ENCODE data around the gene AP2A1.

The AP2A1 gene

GRCh38 chr19:49823472-49823871 is 56.7 kb downstream of the AP2A1 start:
- Histone ChIP-seq H4K20me1 (ENCODE audit: insufficient read depth, low read length) (peaks cover 40% of the 10 kb centered on the region), H3K4me2 (ENCODE audit: low read length) (no peak overlapping the region), H3K4me3 (ENCODE audit: low read length) (no peak overlapping the region), H3K79me2 (ENCODE audit: low read length) (peaks cover 64% of the 10 kb centered on the region), H3K27ac (ENCODE audit: low read length) (no peak overlapping the region), H3K27me3 (ENCODE audit: low read depth, low read length) (no peaks in the 10 kb centered on the region), H3K9ac (ENCODE audit: low read length) (no peak overlapping the region), H3K9me3 (ENCODE audit: insufficient read depth, low read length) (no peaks in the 10 kb centered on the region; the same call in 1 of the 2 replicates), H2AFZ (ENCODE audit: low read depth, low read length) (no peak overlapping the region), H3K4me1 (ENCODE audit: low read length) (peaks cover 8% of the 10 kb centered on the region), H3K36me3 (replicated peaks; ENCODE audit: low read depth, low read length) (peaks cover 26% of the 10 kb centered on the region)
- TF ChIP-seq, protein P1, sequence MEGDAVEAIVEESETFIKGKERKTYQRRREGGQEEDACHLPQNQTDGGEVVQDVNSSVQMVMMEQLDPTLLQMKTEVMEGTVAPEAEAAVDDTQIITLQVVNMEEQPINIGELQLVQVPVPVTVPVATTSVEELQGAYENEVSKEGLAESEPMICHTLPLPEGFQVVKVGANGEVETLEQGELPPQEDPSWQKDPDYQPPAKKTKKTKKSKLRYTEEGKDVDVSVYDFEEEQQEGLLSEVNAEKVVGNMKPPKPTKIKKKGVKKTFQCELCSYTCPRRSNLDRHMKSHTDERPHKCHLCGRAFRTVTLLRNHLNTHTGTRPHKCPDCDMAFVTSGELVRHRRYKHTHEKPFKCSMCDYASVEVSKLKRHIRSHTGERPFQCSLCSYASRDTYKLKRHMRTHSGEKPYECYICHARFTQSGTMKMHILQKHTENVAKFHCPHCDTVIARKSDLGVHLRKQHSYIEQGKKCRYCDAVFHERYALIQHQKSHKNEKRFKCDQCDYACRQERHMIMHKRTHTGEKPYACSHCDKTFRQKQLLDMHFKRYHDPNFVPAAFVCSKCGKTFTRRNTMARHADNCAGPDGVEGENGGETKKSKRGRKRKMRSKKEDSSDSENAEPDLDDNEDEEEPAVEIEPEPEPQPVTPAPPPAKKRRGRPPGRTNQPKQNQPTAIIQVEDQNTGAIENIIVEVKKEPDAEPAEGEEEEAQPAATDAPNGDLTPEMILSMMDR (IDR thresholded peaks at IDR 0.05; ENCODE audit: low read depth, low read length): no peak
- no peak for TF ChIP-seq EZH2phosphoT487 (IDR thresholded peaks at IDR 0.05; ENCODE audit: low read depth)

DNA sequence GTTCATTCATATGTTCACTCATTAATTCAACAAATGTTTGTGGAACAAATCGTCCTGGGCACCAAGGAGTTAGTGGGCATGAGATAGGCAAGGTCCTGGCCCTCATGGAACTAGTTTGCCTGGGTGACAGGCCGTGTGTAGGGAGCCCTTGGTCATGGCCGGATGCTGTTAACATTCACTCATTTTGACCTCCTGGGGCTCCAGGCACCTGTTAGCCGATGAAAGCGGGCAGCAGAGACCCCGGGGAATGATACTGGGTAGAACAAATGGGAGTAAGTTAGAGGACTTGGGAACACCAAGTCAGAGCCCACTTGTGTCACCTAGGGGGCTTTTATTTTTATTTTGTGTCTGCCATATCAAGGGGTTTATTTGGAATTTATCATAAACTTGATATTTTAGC is 57.9 kb downstream of the AP2A1 start:
- H3K27me3 ChIP-seq (ENCODE audit: low read depth, low read length): no peaks in the 10 kb centered on the region
- H3K79me2 ChIP-seq (ENCODE audit: low read length): peaks cover 52% of the 10 kb centered on the region
- no peak overlapping the region for H2AFZ ChIP-seq (ENCODE audit: low read depth, low read length)
- no peak for TF ChIP-seq EZH2phosphoT487 (IDR thresholded peaks at IDR 0.05; ENCODE audit: low read depth)
- TF ChIP-seq, protein P1 (IDR thresholded peaks at IDR 0.05; ENCODE audit: low read depth, low read length): no peak
- H4K20me1 ChIP-seq (ENCODE audit: insufficient read depth, low read length): peaks cover 43% of the 10 kb centered on the region
- no peak overlapping the region for H3K9ac ChIP-seq (ENCODE audit: low read length)
- H3K4me2 ChIP-seq (ENCODE audit: low read length): no peak overlapping the region
- H3K4me1 ChIP-seq (ENCODE audit: low read length): no peaks in the 10 kb centered on the region
- H3K27ac ChIP-seq (ENCODE audit: low read length): no peak overlapping the region
- H3K9me3 ChIP-seq (ENCODE audit: insufficient read depth, low read length): no peaks in the 10 kb centered on the region; the same call in 1 of the 2 replicates
- peaks cover 30% of the 10 kb centered on the region for H3K36me3 ChIP-seq (replicated peaks; ENCODE audit: low read depth, low read length)
- H3K4me3 ChIP-seq (ENCODE audit: low read length): no peak overlapping the region

- H3K27me3 ChIP-seq (ENCODE audit: low read depth, low read length): no peaks in the 10 kb centered on the region
- H3K4me2 ChIP-seq (ENCODE audit: low read length): no peak overlapping the region
- no peak overlapping the region for H2AFZ ChIP-seq (ENCODE audit: low read depth, low read length)
- H3K4me1 ChIP-seq (ENCODE audit: low read length): no peaks in the 10 kb centered on the region
- TF ChIP-seq, protein P1 (IDR thresholded peaks at IDR 0.05; ENCODE audit: low read depth, low read length): no peak
- TF ChIP-seq EZH2phosphoT487 (IDR thresholded peaks at IDR 0.05; ENCODE audit: low read depth): no peak
- H3K4me3 ChIP-seq (ENCODE audit: low read length): no peak overlapping the region
- H3K79me2 ChIP-seq (ENCODE audit: low read length): peaks cover 37% of the 10 kb centered on the region
- H3K36me3 ChIP-seq (replicated peaks; ENCODE audit: low read depth, low read length): peaks cover 35% of the 10 kb centered on the region
- no peaks in the 10 kb centered on the region; the same call in 1 of the 2 replicates for H3K9me3 ChIP-seq (ENCODE audit: insufficient read depth, low read length)
- no peak overlapping the region for H3K27ac ChIP-seq (ENCODE audit: low read length)
- H3K9ac ChIP-seq (ENCODE audit: low read length): no peak overlapping the region
- peaks cover 45% of the 10 kb centered on the region for H4K20me1 ChIP-seq (ENCODE audit: insufficient read depth, low read length)
These were observed 60.2 kb downstream of the AP2A1 start for GRCh38 chr19:49827034-49827433.

GRCh38 chr19:49829200-49829599 is 62.4 kb downstream of the AP2A1 start:
- Histone ChIP-seq H4K20me1 (ENCODE audit: insufficient read depth, low read length) (peaks cover 32% of the 10 kb centered on the region), H3K4me2 (ENCODE audit: low read length) (no peak overlapping the region), H3K79me2 (ENCODE audit: low read length) (peaks cover 23% of the 10 kb centered on the region), H2AFZ (ENCODE audit: low read depth, low read length) (no peak overlapping the region), H3K9ac (ENCODE audit: low read length) (no peak overlapping the region), H3K9me3 (ENCODE audit: insufficient read depth, low read length) (no peaks in the 10 kb centered on the region), H3K36me3 (replicated peaks; ENCODE audit: low read depth, low read length) (peaks cover 37% of the 10 kb centered on the region), H3K4me1 (ENCODE audit: low read length) (no peaks in the 10 kb centered on the region), H3K27ac (ENCODE audit: low read length) (no peak overlapping the region), H3K4me3 (ENCODE audit: low read length) (no peak overlapping the region), H3K27me3 (ENCODE audit: low read depth, low read length) (no peaks in the 10 kb centered on the region)
- TF ChIP-seq, protein P1 (IDR thresholded peaks at IDR 0.05; ENCODE audit: low read depth, low read length): no peak
- no peak for TF ChIP-seq EZH2phosphoT487 (IDR thresholded peaks at IDR 0.05; ENCODE audit: low read depth)
